CD14-positive monocyte (primary cell): ENCODE data around the gene PLXND1. TPM values are rescaled to one million over a fixed set of nuclear protein-coding genes. Genes with fewer than 3 reads are reported as not detected.

ENCODE experiments used
- DNase-seq, 3 donors: peaks; one replicate each; pipeline ENCODE4 v3.0.0-alpha.2; 2011 to 2022
- H2AFZ ChIP-seq: 2 replicates; pipeline ENCODE4 v1.6.0; 2012; ENCODE audit warnings: mild to moderate bottlenecking, low read depth, low read length, inconsistent platforms; ENCODE audit not compliant: insufficient read depth, poor library complexity, severe bottlenecking
- H3K27ac ChIP-seq, 2 donors: 1 replicate in 1 of 2; 2 replicates in 1 of 2; pipeline ENCODE4 v1.5.1; 2012 to 2013; ENCODE audit warnings: low read length in 2 of 2, control low read depth in 1 of 2, inconsistent platforms in 1 of 2, low read depth in 1 of 2, mild to moderate bottlenecking in 1 of 2
- H3K27me3 ChIP-seq, 2 donors: one replicate each; pipeline versions ENCODE4 v1.6.0 to v1.6.1; 2011 to 2013; ENCODE audit warnings: low read length in 2 of 2; ENCODE audit not compliant: control insufficient read depth in 2 of 2, insufficient read depth in 2 of 2
- H3K36me3 ChIP-seq, 2 donors: replicated peaks in 1 of 2; 1 replicate in 1 of 2; 2 replicates in 1 of 2; pipeline versions ENCODE4 v1.5.1 to v1.6.1; 2012 to 2013; ENCODE audit warnings: low read length in 2 of 2, control low read depth in 1 of 2, inconsistent platforms in 1 of 2, mild to moderate bottlenecking in 1 of 2; ENCODE audit not compliant: insufficient read depth in 2 of 2, control insufficient read depth in 1 of 2
- H3K4me1 ChIP-seq, 2 donors: 1 replicate in 1 of 2; 2 replicates in 1 of 2; pipeline versions ENCODE4 v1.5.1 to v1.6.1; 2012 to 2013; ENCODE audit warnings: low read length in 2 of 2, control low read depth in 1 of 2, inconsistent platforms in 1 of 2, mild to moderate bottlenecking in 1 of 2, moderate library complexity in 1 of 2; ENCODE audit not compliant: insufficient read depth in 2 of 2, control insufficient read depth in 1 of 2
- H3K4me2 ChIP-seq: replicated peaks from 2 replicates; pipeline ENCODE3; 2012; ENCODE audit warnings: low read length, moderate library complexity, mild to moderate bottlenecking; ENCODE audit not compliant: poor library complexity, severe bottlenecking; ENCODE audit errors: extremely low read depth
- H3K4me3 ChIP-seq, 3 experiments: fragments of 200-600 bp in 1 of 3; sonication (generic) in 1 of 3; replicated peaks in 1 of 3; 1 replicate in 2 of 3; 2 replicates in 1 of 3; pipeline ENCODE4 v1.5.1; 2011 to 2013; ENCODE audit warnings: low read length in 3 of 3, mild to moderate bottlenecking in 3 of 3, control low read depth in 2 of 3, low read depth in 2 of 3, inconsistent platforms in 1 of 3, moderate library complexity in 1 of 3
- H3K79me2 ChIP-seq: 2 replicates; pipeline ENCODE4 v1.6.0; 2012; ENCODE audit warnings: mild to moderate bottlenecking, control low read depth, inconsistent platforms, low read length, moderate library complexity; ENCODE audit not compliant: insufficient read depth
- H3K9ac ChIP-seq: 2 replicates; pipeline ENCODE4 v1.6.0; 2017; ENCODE audit warnings: low read length, mild to moderate bottlenecking; ENCODE audit not compliant: insufficient read depth, poor library complexity, severe bottlenecking
- H3K9me3 ChIP-seq, 2 donors: replicated peaks in 1 of 2; 1 replicate in 1 of 2; 2 replicates in 1 of 2; pipeline versions ENCODE4 v1.5.1 to v1.6.1; 2012 to 2013; ENCODE audit warnings: low read length in 2 of 2, control low read depth in 1 of 2; ENCODE audit not compliant: control insufficient read depth in 1 of 2, insufficient read depth in 1 of 2
- H4K20me1 ChIP-seq: 2 replicates; pipeline ENCODE4 v1.6.0; 2012; ENCODE audit warnings: mild to moderate bottlenecking, low read length, control low read depth, moderate library complexity; ENCODE audit not compliant: insufficient read depth
- H3K27ac Mint-ChIP-seq, 7 donors: one replicate each; pipeline ENCODE4 v1.8.0; 2020; ENCODE audit warnings: mild to moderate bottlenecking in 7 of 7, mixed read lengths in 7 of 7, moderate library complexity in 6 of 7, inconsistent platforms in 2 of 7
- H3K27me3 Mint-ChIP-seq, 3 donors: one replicate each; pipeline ENCODE4 v1.8.0; 2021 to 2022; ENCODE audit warnings: low read depth in 3 of 3, mild to moderate bottlenecking in 3 of 3, mixed read lengths in 3 of 3, moderate library complexity in 3 of 3, inconsistent platforms in 1 of 3
- H3K36me3 Mint-ChIP-seq, 2 donors: one replicate each; pipeline ENCODE4 v1.8.0; 2020; ENCODE audit warnings: mixed read lengths in 2 of 2, inconsistent platforms in 1 of 2, mild to moderate bottlenecking in 1 of 2
- H3K4me1 Mint-ChIP-seq: one replicate; pipeline ENCODE4 v1.8.0; 2020; ENCODE audit warnings: mild to moderate bottlenecking, mixed read lengths
- H3K4me3 Mint-ChIP-seq, 2 donors: one replicate each; pipeline ENCODE4 v1.8.0; 2020; ENCODE audit warnings: mild to moderate bottlenecking in 2 of 2, mixed read lengths in 2 of 2, moderate library complexity in 1 of 2
- H3K9me3 Mint-ChIP-seq, 7 donors: one replicate each; pipeline ENCODE4 v1.8.0; 2020 to 2022; ENCODE audit warnings: mixed read lengths in 7 of 7, mild to moderate bottlenecking in 6 of 7, moderate library complexity in 6 of 7, inconsistent platforms in 2 of 7
- WGBS: methylation state at CpG from one replicate; pipeline ENCODE4 v1.1.5; 2013; ENCODE audit warnings: missing lambda C conversion rate; ENCODE audit not compliant: insufficient coverage; 5-methylcytosine and 5-hydroxymethylcytosine counted together
- intact Hi-C, 2 donors: fragments of 100-400 bp; cut with micrococcal nuclease; formaldehyde crosslinking; loops; one replicate each; pipeline versions ENCODE4 v1.15.0 to v1.15.1; 2023
- polyA plus RNA-seq, 3 donors: library from polyadenylated mRNA; depleted of rRNA in 1 of 3; unstranded in 2 of 3; stranded (reverse) in 1 of 3; fragments of 300-500 nt in 2 of 3; fragments of >200 nt in 1 of 3; fragmentation: Illumina TruSeq in 2 of 3; gene quantifications; 1 replicate in 2 of 3; 2 replicates in 1 of 3; pipeline ENCODE4 v1.2.3, GENCODE V29; 2012 to 2021
- TF ChIP-seq, protein P1 (sequence below): fragments of 200-600 bp; IDR thresholded peaks from one replicate; pipeline ENCODE4 v1.8.0; 2022; ENCODE audit warnings: antibody characterized with exemption, mild to moderate bottlenecking

Gene PLXND1
- polyA plus RNA-seq, 3 donors, result 7.1 to 170 (median 9.9) TPM

DNA sequence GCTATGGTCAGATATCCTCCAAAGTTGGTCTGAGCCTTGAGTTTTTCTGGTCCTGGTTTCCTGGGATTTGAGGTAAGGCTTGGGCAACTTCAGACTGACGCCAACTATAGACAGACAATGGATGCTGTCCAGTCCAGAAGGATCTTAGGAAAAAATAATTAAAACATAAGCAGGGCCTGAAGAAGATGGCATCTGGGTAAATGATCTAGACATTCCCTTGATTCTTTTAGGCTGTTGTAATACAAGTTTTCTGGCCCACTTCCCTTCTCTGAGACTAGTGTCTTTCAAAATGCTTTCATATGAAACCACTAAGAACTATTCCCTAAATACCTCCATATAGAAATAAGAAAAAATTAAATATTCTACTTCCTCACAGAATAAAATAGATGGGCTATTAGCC, 47.7 kb upstream of the PLXND1 start:
- no peak for DNase-seq
- TF ChIP-seq, protein P1, sequence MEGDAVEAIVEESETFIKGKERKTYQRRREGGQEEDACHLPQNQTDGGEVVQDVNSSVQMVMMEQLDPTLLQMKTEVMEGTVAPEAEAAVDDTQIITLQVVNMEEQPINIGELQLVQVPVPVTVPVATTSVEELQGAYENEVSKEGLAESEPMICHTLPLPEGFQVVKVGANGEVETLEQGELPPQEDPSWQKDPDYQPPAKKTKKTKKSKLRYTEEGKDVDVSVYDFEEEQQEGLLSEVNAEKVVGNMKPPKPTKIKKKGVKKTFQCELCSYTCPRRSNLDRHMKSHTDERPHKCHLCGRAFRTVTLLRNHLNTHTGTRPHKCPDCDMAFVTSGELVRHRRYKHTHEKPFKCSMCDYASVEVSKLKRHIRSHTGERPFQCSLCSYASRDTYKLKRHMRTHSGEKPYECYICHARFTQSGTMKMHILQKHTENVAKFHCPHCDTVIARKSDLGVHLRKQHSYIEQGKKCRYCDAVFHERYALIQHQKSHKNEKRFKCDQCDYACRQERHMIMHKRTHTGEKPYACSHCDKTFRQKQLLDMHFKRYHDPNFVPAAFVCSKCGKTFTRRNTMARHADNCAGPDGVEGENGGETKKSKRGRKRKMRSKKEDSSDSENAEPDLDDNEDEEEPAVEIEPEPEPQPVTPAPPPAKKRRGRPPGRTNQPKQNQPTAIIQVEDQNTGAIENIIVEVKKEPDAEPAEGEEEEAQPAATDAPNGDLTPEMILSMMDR, result no peak
- Mint-ChIP-seq H3K27ac (no peak overlapping the region), H3K4me1 (peaks cover 18% of the 10 kb centered on the region), H3K4me3 (no peak overlapping the region), H3K36me3 (peaks cover 26 to 41% of the 10 kb centered on the region in 2 donors), H3K27me3 (peaks cover 0 to 2% (median 0%) of the 10 kb centered on the region in 3 donors), H3K9me3 (no peaks in the 10 kb centered on the region)
- H3K27ac ChIP-seq, result no peak overlapping the region
- H4K20me1 ChIP-seq, result peaks cover 5% of the 10 kb centered on the region
- no peaks in the 10 kb centered on the region for H3K79me2 ChIP-seq
- no peak overlapping the region for H2AFZ ChIP-seq
- intact Hi-C loops, result loop anchor here (5.0 to 10.0 kb wide), 2 partner anchors 171 to 278 kb away; no protein-coding TSS in a partner anchor
- H3K27me3 ChIP-seq, result no peaks in the 10 kb centered on the region
- H3K4me1 ChIP-seq, result no peaks in the 10 kb centered on the region
- H3K9me3 ChIP-seq, result no peaks in the 10 kb centered on the region
- WGBS, result no CpG with 5 or more reads among the region's 1 CpG
- H3K9ac ChIP-seq, result no peak overlapping the region
- no peak overlapping the region for H3K4me3 ChIP-seq
- H3K4me2 ChIP-seq, result no peak overlapping the region
- peaks cover 9 to 36% of the 10 kb centered on the region in 2 donors for H3K36me3 ChIP-seq

DNA sequence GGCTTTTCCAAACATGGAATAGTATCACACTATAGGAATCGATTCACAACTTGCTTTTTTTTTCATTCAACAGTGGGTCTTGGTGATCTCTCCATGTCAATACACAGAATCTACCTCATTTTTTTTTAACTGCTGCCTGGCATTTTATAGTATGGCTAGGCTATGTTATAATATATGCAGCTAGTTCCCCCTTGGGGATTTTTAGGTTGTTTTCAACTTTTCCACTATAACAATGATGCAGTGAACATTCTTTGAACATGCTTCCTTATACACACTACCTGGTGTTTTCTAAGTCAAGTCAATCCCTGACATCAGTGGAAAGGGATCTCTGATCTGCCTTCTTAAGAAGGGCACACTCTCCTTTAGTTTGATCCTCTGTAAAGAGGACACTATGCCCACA, 46.5 kb upstream of the PLXND1 start:
- H4K20me1 ChIP-seq, result no peaks in the 10 kb centered on the region
- H3K27me3 Mint-ChIP-seq, result peaks cover 0 to 2% (median 0%) of the 10 kb centered on the region in 3 donors
- intact Hi-C loops, result loop anchor here (5.0 to 10.0 kb wide), 2 partner anchors 172 to 279 kb away; no protein-coding TSS in a partner anchor
- H3K4me1 Mint-ChIP-seq, result peaks cover 13% of the 10 kb centered on the region
- peaks cover 9 to 36% of the 10 kb centered on the region in 2 donors for H3K36me3 ChIP-seq
- H3K27ac Mint-ChIP-seq, result no peak overlapping the region
- no peak overlapping the region for H3K4me2 ChIP-seq
- H3K36me3 Mint-ChIP-seq, result peaks cover 30 to 41% of the 10 kb centered on the region in 2 donors
- H3K27me3 ChIP-seq, result no peaks in the 10 kb centered on the region
- no CpG with 5 or more reads among the region's 1 CpG for WGBS
- H3K4me3 ChIP-seq, result no peak overlapping the region
- H3K79me2 ChIP-seq, result no peaks in the 10 kb centered on the region
- no peak overlapping the region for H3K9ac ChIP-seq
- H3K27ac ChIP-seq, result no peak overlapping the region
- no peaks in the 10 kb centered on the region for H3K9me3 Mint-ChIP-seq
- H3K4me3 Mint-ChIP-seq, result no peak overlapping the region
- H3K9me3 ChIP-seq, result no peaks in the 10 kb centered on the region
- no peak overlapping the region for H2AFZ ChIP-seq
- H3K4me1 ChIP-seq, result no peaks in the 10 kb centered on the region
- TF ChIP-seq, protein P1, result no peak
- no peak for DNase-seq
